Common myeloid progenitor, CD34-positive (primary cell): ENCODE measurements around the gene ENO1.
"Not testable (repeated sequence)": the region's sequence is repeated elsewhere in the genome, so short reads cannot be mapped to it uniquely, and the experiment has no call there.

Source experiments
- CTCF ChIA-PET: fragments of 350-600 bp; sonication (Branson Sonifier 250); formaldehyde crosslinking; loops from one replicate; lab custom pipeline; 2021; ENCODE audit warnings: antibody characterized with exemption; lab: Charles Lee
- POLR2A ChIA-PET: fragments of 350-600 bp; sonication (Branson Sonifier 250); formaldehyde crosslinking; loops from one replicate; lab custom pipeline; 2021; ENCODE audit warnings: antibody characterized with exemption; lab: Charles Lee
- DNase-seq, 3 donors: peaks; one replicate each; pipeline versions ENCODE4 v3.0.0 to v3.0.0-alpha.2; 2013
- H3K27ac ChIP-seq, 2 experiments: 1 replicate in 1 of 2; 2 replicates in 1 of 2; pipeline ENCODE4 v1.7.0; 2013; ENCODE audit warnings: inconsistent platforms in 2 of 2, low read length in 2 of 2, mild to moderate bottlenecking in 2 of 2, low read depth in 1 of 2, moderate library complexity in 1 of 2; ENCODE audit not compliant: severe bottlenecking in 2 of 2, insufficient read depth in 1 of 2, poor library complexity in 1 of 2
- H3K27me3 ChIP-seq, 5 experiments: replicated peaks in 2 of 5; 1 replicate in 3 of 5; 2 replicates in 2 of 5; pipeline versions ENCODE4 v1.6.1 to v1.7.0; 2013; ENCODE audit warnings: low read length in 4 of 5, mild to moderate bottlenecking in 2 of 5, moderate library complexity in 2 of 5, inconsistent platforms in 1 of 5; ENCODE audit not compliant: insufficient read depth in 5 of 5, control insufficient read depth in 4 of 5
- H3K36me3 ChIP-seq, 4 experiments: 1 replicate in 2 of 4; 2 replicates in 2 of 4; pipeline versions ENCODE4 v1.6.1 to v1.7.0; 2013; ENCODE audit warnings: low read length in 3 of 4, control low read depth in 1 of 4, mild to moderate bottlenecking in 1 of 4; ENCODE audit not compliant: control insufficient read depth in 4 of 4, insufficient read depth in 4 of 4
- H3K4me1 ChIP-seq, 4 experiments: 1 replicate in 3 of 4; 2 replicates in 1 of 4; pipeline versions ENCODE4 v1.6.1 to v1.7.1; 2013; ENCODE audit warnings: low read length in 3 of 4, mild to moderate bottlenecking in 3 of 4, control low read depth in 1 of 4, inconsistent platforms in 1 of 4, moderate library complexity in 1 of 4; ENCODE audit not compliant: control insufficient read depth in 4 of 4, insufficient read depth in 4 of 4; ENCODE audit errors: control extremely low read depth in 1 of 4
- H3K4me3 ChIP-seq, 7 experiments: 1 replicate in 4 of 7; 2 replicates in 3 of 7; pipeline versions ENCODE4 v1.5.1 to v1.7.0; 2013; ENCODE audit warnings: mild to moderate bottlenecking in 7 of 7, low read length in 6 of 7, moderate library complexity in 6 of 7, inconsistent platforms in 2 of 7, low read depth in 2 of 7, control low read depth in 1 of 7; ENCODE audit not compliant: insufficient read depth in 4 of 7, control insufficient read depth in 1 of 7; ENCODE audit errors: extremely low read depth in 1 of 7
- H3K9me3 ChIP-seq, 5 experiments: 1 replicate in 4 of 5; 2 replicates in 1 of 5; pipeline versions ENCODE4 v1.6.1 to v1.7.1; 2013; ENCODE audit warnings: low read length in 4 of 5, mild to moderate bottlenecking in 2 of 5, inconsistent platforms in 1 of 5, low read depth in 1 of 5, moderate library complexity in 1 of 5; ENCODE audit not compliant: control insufficient read depth in 4 of 5, insufficient read depth in 2 of 5; ENCODE audit errors: control extremely low read depth in 1 of 5
- WGBS: methylation state at CpG from one replicate; pipeline ENCODE4 v1.1.5; 2013; ENCODE audit not compliant: insufficient coverage; 5-methylcytosine and 5-hydroxymethylcytosine counted together

ENO1 gene

DNA sequence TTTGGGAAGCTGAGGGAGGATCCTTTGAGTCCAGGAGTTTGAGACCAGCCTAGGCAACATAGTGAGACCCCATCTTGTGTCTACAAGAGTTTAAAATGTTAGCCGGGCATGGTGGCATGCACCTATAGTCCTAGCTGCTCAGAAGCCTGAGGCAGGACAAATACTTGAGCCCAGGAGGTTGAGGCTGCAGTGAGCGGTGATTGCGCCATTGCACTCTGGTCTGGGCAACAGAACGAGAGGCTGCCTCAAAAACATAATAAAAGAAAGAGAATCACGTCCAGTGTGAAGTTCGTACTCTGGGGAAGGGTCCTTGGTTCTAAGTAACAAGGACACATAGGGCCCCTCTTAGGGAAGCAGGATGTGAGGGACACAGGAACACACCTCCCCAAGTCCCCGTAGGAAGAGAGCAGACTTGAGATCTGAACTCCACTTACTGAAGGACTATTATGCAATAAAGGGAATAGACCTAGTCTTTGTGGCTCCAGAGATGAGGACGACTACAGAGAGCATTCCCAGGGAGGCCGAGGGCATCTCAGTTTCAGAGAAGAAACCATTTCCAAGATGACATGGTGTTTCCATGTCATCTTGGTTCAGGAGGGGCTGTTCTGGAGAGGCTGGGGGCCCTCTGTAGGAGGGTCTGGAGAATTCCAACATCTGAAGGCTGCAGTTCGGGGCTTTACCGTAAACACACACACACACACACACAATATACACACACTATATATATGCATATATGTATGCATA, 10.8 kb upstream of the ENO1 start:
- H3K27me3 ChIP-seq, result no peaks in the 10 kb centered on the region
- ChIA-PET CTCF (interaction anchor here (1.2 to 2.1 kb wide), 3 partner anchors 9 to 116 kb away, joined by 3 to 5 read pairs (median 4); no protein-coding TSS in a partner anchor), POLR2A (no interaction called here)
- no peaks in the 10 kb centered on the region for H3K4me1 ChIP-seq
- H3K4me3 ChIP-seq, result no peak overlapping the region
- H3K9me3 ChIP-seq, result no peaks in the 10 kb centered on the region
- 95% methylated on average over 7 of the region's 11 CpGs for WGBS
- H3K27ac ChIP-seq, result no peak overlapping the region
- no peak for DNase-seq
- H3K36me3 ChIP-seq, result no peaks in the 10 kb centered on the region

- H3K27me3 ChIP-seq, result no peaks in the 10 kb centered on the region
- CTCF ChIA-PET, result interaction anchor here (1.0 to 1.8 kb wide), 3 partner anchors 12 to 100 kb away, joined by 3 read pairs; no protein-coding TSS in a partner anchor
- no peaks in the 10 kb centered on the region for H3K9me3 ChIP-seq
- no peaks in the 10 kb centered on the region for H3K36me3 ChIP-seq
- no peak for DNase-seq
- POLR2A ChIA-PET, result interaction anchor here (0.6 kb wide), 1 partner anchor 8 kb away, joined by 3 read pairs; the partner anchor contains the start of gene ENO1
- H3K4me1 ChIP-seq, result peaks cover 0 to under 1% (median 0%) of the 10 kb centered on the region in 4 experiments
- H3K27ac ChIP-seq, result no peak overlapping the region
- 83% methylated on average over 2 of the region's 2 CpGs for WGBS
- no peak overlapping the region for H3K4me3 ChIP-seq
These were observed 8.1 kb upstream of the ENO1 start for GRCh38 chr1:8886589-8886988.

- WGBS, result 100% methylated on average over 2 of the region's 9 CpGs
- not testable (repeated sequence) for H3K4me1 ChIP-seq, H3K9me3 ChIP-seq, H3K27ac ChIP-seq, H3K4me3 ChIP-seq, H3K36me3 ChIP-seq, H3K27me3 ChIP-seq, DNase-seq
- ChIA-PET CTCF (interaction anchor here (1.5 to 1.8 kb wide), 2 partner anchors 19 to 101 kb away, joined by 3 read pairs; no protein-coding TSS in a partner anchor), POLR2A (interaction anchor here (0.6 kb wide), 1 partner anchor 8 kb away, joined by 3 read pairs; the partner anchor contains the start of gene ENO1)
These were observed 7.6 kb upstream of the ENO1 start for GRCh38 chr1:8886031-8886524.

DNA sequence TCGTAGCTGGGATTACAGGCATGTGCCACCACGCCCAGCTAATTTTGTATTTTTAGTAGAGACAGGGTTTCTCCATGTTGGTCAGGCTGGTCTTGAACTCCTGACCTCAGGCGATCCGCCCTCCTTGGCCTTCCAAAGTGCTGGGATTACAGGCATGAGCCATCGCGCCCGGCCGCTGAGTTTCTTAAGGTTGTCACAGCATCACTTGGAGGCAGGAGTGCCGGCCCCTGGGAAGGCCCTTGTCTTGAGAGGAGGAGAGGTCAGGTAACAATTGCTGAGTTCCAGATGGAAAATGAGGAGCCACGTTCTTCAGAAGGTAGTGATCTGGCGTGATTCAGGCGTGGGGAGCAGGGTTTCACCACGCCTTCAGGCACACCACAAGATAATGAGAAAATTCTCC, 5.6 kb upstream of the ENO1 start:
- H3K4me3 ChIP-seq, DNase-seq, H3K27ac ChIP-seq, H3K36me3 ChIP-seq, H3K27me3 ChIP-seq, POLR2A ChIA-PET, H3K9me3 ChIP-seq: not testable (repeated sequence)
- 89% methylated on average over 11 of the region's 13 CpGs for WGBS
- CTCF ChIA-PET, result interaction anchor here (1.2 to 9.4 kb wide), 4 partner anchors 11 to 34 kb away, joined by 3 to 131 read pairs (median 3); no protein-coding TSS in a partner anchor
- peaks cover 12 to 22% (median 20%) of the 10 kb centered on the region in 4 experiments for H3K4me1 ChIP-seq

GRCh38 chr1:8883491-8883890, 5.0 kb upstream of the ENO1 start:
- Histone ChIP-seq H3K9me3 (no peaks in the 10 kb centered on the region), H3K4me3 (no peak overlapping the region), H3K27ac (no peak overlapping the region), H3K36me3 (no peaks in the 10 kb centered on the region), H3K4me1 (peaks cover 12 to 27% (median 25%) of the 10 kb centered on the region in 4 experiments), H3K27me3 (no peaks in the 10 kb centered on the region)
- ChIA-PET POLR2A (no interaction called here), CTCF (interaction anchor here (1.1 to 9.4 kb wide), 4 partner anchors 9 to 34 kb away, joined by 3 to 131 read pairs (median 4); no protein-coding TSS in a partner anchor)
- WGBS, result 80% methylated on average over 1 of the region's 3 CpGs
- DNase-seq, result no peak

- DNase-seq, result peak; percentile 86 to 96 (median 95)
- Histone ChIP-seq H3K36me3 (peaks cover 0 to 17% (median 5%) of the 10 kb centered on the region in 4 experiments), H3K4me1 (peaks cover 22 to 55% (median 44%) of the 10 kb centered on the region in 4 experiments), H3K27me3 (no peaks in the 10 kb centered on the region), H3K27ac (peak overlapping the region in 1 of 2 experiments; percentile 91), H3K4me3 (peak overlapping the region in 6 of 7 experiments; percentile 59 to 97 (median 87)), H3K9me3 (no peaks in the 10 kb centered on the region)
- WGBS, result 8% methylated on average over 6 of the region's 9 CpGs
- CTCF ChIA-PET, result interaction anchor here (0.6 to 9.4 kb wide), 12 partner anchors 8 to 129 kb away, joined by 3 to 131 read pairs (median 4); no protein-coding TSS in a partner anchor
- POLR2A ChIA-PET, result interaction anchor here (2.7 to 3.2 kb wide), 2 partner anchors 11 to 14 kb away, joined by 8 to 27 read pairs; no protein-coding TSS in a partner anchor
These were observed 1.6 kb upstream of the ENO1 start for GRCh38 chr1:8879922-8880676.
